Coronary artery (tissue), 2 donors: ENCODE results near the gene ZNF282.
"Not testable (repeated sequence)": the region's sequence is repeated elsewhere in the genome, so short reads cannot be mapped to it uniquely, and the experiment has no call there.

Experiments
- DNase-seq: peaks from one replicate; pipeline ENCODE4 v3.0.0-alpha.2; 2017; ENCODE audit warnings: low spot score
- H3K27ac ChIP-seq, 2 donors: fragments of 200-600 bp; sonication (generic); one replicate each; pipeline ENCODE4 v1.5.1; 2016 to 2019
- H3K4me3 ChIP-seq: fragments of 200-600 bp; sonication (generic); 2 replicates; pipeline ENCODE4 v1.5.1; 2016; ENCODE audit warnings: mild to moderate bottlenecking, moderate library complexity
- CTCF ChIP-seq: fragments of 200-600 bp; sonication (generic); IDR thresholded peaks from one replicate; pipeline ENCODE4 v1.5.1; 2019; ENCODE audit warnings: antibody characterized with exemption

The ZNF282 gene

GRCh38 chr7:149257146-149257545 is 61.8 kb downstream of the ZNF282 start:
- DNase-seq: no peak
- no peak for TF ChIP-seq CTCF
- H3K4me3 ChIP-seq: no peak overlapping the region
- H3K27ac ChIP-seq: no peak overlapping the region

- TF ChIP-seq CTCF: no peak
- peak overlapping the region; percentile 87 for H3K4me3 ChIP-seq
- peak overlapping the region; percentile 91 to 97 for H3K27ac ChIP-seq
- DNase-seq: no peak
These were observed 66.0 kb downstream of the ZNF282 start for GRCh38 chr7:149261316-149261828.

GRCh38 chr7:149261829-149262617 is 66.7 kb downstream of the ZNF282 start, which contains the start of gene ZNF783:
Gene ZNF783 (plus strand): TSS chr7:149262196. CDS start chr7:149262334, 138 bp downstream.
- Histone ChIP-seq H3K27ac (peak within 1 kb of the TSS; percentile 91 to 97), H3K4me3 (peak within 1 kb of the TSS; percentile 87)
- peak; percentile 86 for TF ChIP-seq CTCF
- peak; percentile 92 for DNase-seq

- DNase-seq: no peak
- H3K4me3 ChIP-seq: no peak overlapping the region
- no peak overlapping the region for H3K27ac ChIP-seq
- no peak for TF ChIP-seq CTCF
These were observed 71.1 kb downstream of the ZNF282 start for GRCh38 chr7:149266451-149266850.

GRCh38 chr7:149267733-149268132 is 72.4 kb downstream of the ZNF282 start:
- TF ChIP-seq CTCF: no peak
- H3K27ac ChIP-seq: no peak overlapping the region
- no peak overlapping the region for H3K4me3 ChIP-seq
- DNase-seq: no peak

- DNase-seq: peak; percentile 56
- not testable (repeated sequence) for H3K27ac ChIP-seq, H3K4me3 ChIP-seq
These were observed 79.1 kb downstream of the ZNF282 start for GRCh38 chr7:149274424-149274823.
